GM23338 (cell line): ENCODE measurements around the gene MARCHF2. TPM values are rescaled to one million over a fixed set of nuclear protein-coding genes. Genes with fewer than 3 reads are reported as not detected.
"Not testable (repeated sequence)": the region's sequence is repeated elsewhere in the genome, so short reads cannot be mapped to it uniquely, and the experiment has no call there.

ENCODE experiments used
- ATAC-seq: fragments of 200-7000 bp; cut with Tn5 transposase; 3 replicates; pipeline ENCODE4 v1.9.1; 2020
- DNase-seq: peaks from one replicate; pipeline ENCODE4 v3.0.0-alpha.2; 2015; ENCODE audit warnings: low spot score
- H2AFZ ChIP-seq: fragments of 200-600 bp; sonication (generic); 2 replicates; pipeline ENCODE4 v1.8.0; 2016; ENCODE audit warnings: antibody characterized with exemption, mild to moderate bottlenecking, moderate library complexity
- H3F3A ChIP-seq: fragments of 200-600 bp; sonication (generic); replicated peaks from 2 replicates; pipeline ENCODE4 v1.8.0; 2017; ENCODE audit warnings: antibody characterized with exemption, mixed run types, low read depth
- H3K27ac ChIP-seq: fragments of 200-600 bp; sonication (generic); 2 replicates; pipeline ENCODE4 v1.6.1; 2016; ENCODE audit warnings: low read depth
- H3K27me3 ChIP-seq: fragments of 200-600 bp; sonication (generic); 2 replicates; pipeline ENCODE4 v1.8.0; 2016; ENCODE audit warnings: mild to moderate bottlenecking, mixed run types, moderate library complexity; ENCODE audit not compliant: insufficient read depth
- H3K36me3 ChIP-seq: fragments of 200-600 bp; sonication (generic); 2 replicates; pipeline ENCODE4 v1.8.0; 2016; ENCODE audit warnings: mild to moderate bottlenecking; ENCODE audit not compliant: insufficient read depth
- H3K4me1 ChIP-seq: fragments of 200-600 bp; sonication (generic); 2 replicates; pipeline ENCODE4 v1.8.0; 2016; ENCODE audit warnings: mild to moderate bottlenecking, moderate library complexity; ENCODE audit not compliant: insufficient read depth
- H3K4me2 ChIP-seq: fragments of 200-600 bp; sonication (generic); 2 replicates; pipeline ENCODE4 v1.7.1; 2017; ENCODE audit warnings: mixed run types
- H3K4me3 ChIP-seq: fragments of 200-600 bp; sonication (generic); 2 replicates; pipeline ENCODE4 v1.6.1; 2016; ENCODE audit warnings: mixed run types
- H3K79me2 ChIP-seq: fragments of 200-600 bp; sonication (generic); replicated peaks from 2 replicates; pipeline ENCODE4 v1.8.0; 2017; ENCODE audit warnings: mild to moderate bottlenecking; ENCODE audit not compliant: insufficient read depth
- H3K9me2 ChIP-seq: fragments of 200-600 bp; sonication (generic); 2 replicates; pipeline ENCODE4 v1.8.0; 2017; ENCODE audit not compliant: insufficient read depth
- H4K20me1 ChIP-seq: fragments of 200-600 bp; sonication (generic); replicated peaks from 2 replicates; pipeline ENCODE4 v1.8.0; 2017; ENCODE audit warnings: mild to moderate bottlenecking; ENCODE audit not compliant: insufficient read depth
- H3K27ac Mint-ChIP-seq: 2 replicates; pipeline ENCODE4 v1.8.0; 2020; ENCODE audit warnings: inconsistent platforms, mild to moderate bottlenecking, moderate library complexity, mixed read lengths
- H3K27me3 Mint-ChIP-seq: 3 replicates; pipeline ENCODE4 v1.8.0; 2022; ENCODE audit warnings: low read depth, mild to moderate bottlenecking, moderate library complexity, mixed read lengths, inconsistent platforms; ENCODE audit not compliant: insufficient read depth, poor library complexity
- H3K36me3 Mint-ChIP-seq: 3 replicates; pipeline ENCODE4 v1.8.0; 2021; ENCODE audit warnings: low read depth, mild to moderate bottlenecking, inconsistent platforms, moderate library complexity, mixed read lengths
- H3K4me1 Mint-ChIP-seq: 3 replicates; pipeline ENCODE4 v1.8.0; 2020; ENCODE audit warnings: mild to moderate bottlenecking, inconsistent platforms, mixed read lengths
- H3K4me3 Mint-ChIP-seq: 3 replicates; pipeline ENCODE4 v1.8.0; 2021; ENCODE audit warnings: moderate library complexity, mild to moderate bottlenecking, inconsistent platforms, mixed read lengths
- H3K9me3 Mint-ChIP-seq: 3 replicates; pipeline ENCODE4 v1.8.0; 2020; ENCODE audit warnings: moderate library complexity, mild to moderate bottlenecking, inconsistent platforms, mixed read lengths
- CREB1 ChIP-seq: fragments of 250-450 bp; sonication (Bioruptor Pico); IDR thresholded peaks from 2 replicates; pipeline ENCODE4 v1.5.0; 2020; ENCODE audit warnings: low read depth, mild to moderate bottlenecking, moderate library complexity
- polyA plus RNA-seq: library from polyadenylated mRNA; unstranded; fragments of >200 nt; fragmentation: Nextera tagmentation; extraction: Ambion mirVana; gene quantifications from 2 replicates; pipeline ENCODE4 v1.2.1, GENCODE V29; 2016
- total RNA-seq: library from RNA; depleted of rRNA; stranded (reverse); fragments of >200 nt; shearing (Covaris generic); gene quantifications from 2 replicates; pipeline ENCODE4 v1.2.3, GENCODE V29; 2014
- TF ChIP-seq, protein P1 (sequence below), 2 experiments: fragments of 200-600 bp in 1 of 2; sonication (generic) in 1 of 2; conservative IDR thresholded peaks; 2 replicates each; pipeline versions ENCODE4 v1.5.1 to v1.6.1; 2016 to 2017; ENCODE audit warnings: antibody characterized with exemption in 2 of 2, low read depth in 2 of 2, mild to moderate bottlenecking in 2 of 2, moderate library complexity in 1 of 2

The MARCHF2 gene
- total and polyA plus RNA-seq, 2 experiments from 2014 or later = 18.9 to 50.1 TPM

GRCh38 chr19:8373867-8374813 is 39.0 kb upstream of the MARCHF2 start:
- H3K4me2 ChIP-seq = no peak overlapping the region
- no peak overlapping the region for H2AFZ ChIP-seq
- no peak overlapping the region for H3K4me3 ChIP-seq
- no peaks in the 10 kb centered on the region for H3K36me3 ChIP-seq
- no peak overlapping the region for H3K27ac ChIP-seq
- 0 out of 2 replicates have a peak, but pooled peaks cover 2% of the 10 kb centered on the region for H3F3A ChIP-seq
- Mint-ChIP-seq H3K27ac (no peak overlapping the region), H3K9me3 (peaks cover 7% of the 10 kb centered on the region), H3K36me3 (peaks cover 14% of the 10 kb centered on the region), H3K27me3 (peaks cover 8% of the 10 kb centered on the region), H3K4me1 (no peaks in the 10 kb centered on the region), H3K4me3 (no peak overlapping the region)
- TF ChIP-seq, protein P1, sequence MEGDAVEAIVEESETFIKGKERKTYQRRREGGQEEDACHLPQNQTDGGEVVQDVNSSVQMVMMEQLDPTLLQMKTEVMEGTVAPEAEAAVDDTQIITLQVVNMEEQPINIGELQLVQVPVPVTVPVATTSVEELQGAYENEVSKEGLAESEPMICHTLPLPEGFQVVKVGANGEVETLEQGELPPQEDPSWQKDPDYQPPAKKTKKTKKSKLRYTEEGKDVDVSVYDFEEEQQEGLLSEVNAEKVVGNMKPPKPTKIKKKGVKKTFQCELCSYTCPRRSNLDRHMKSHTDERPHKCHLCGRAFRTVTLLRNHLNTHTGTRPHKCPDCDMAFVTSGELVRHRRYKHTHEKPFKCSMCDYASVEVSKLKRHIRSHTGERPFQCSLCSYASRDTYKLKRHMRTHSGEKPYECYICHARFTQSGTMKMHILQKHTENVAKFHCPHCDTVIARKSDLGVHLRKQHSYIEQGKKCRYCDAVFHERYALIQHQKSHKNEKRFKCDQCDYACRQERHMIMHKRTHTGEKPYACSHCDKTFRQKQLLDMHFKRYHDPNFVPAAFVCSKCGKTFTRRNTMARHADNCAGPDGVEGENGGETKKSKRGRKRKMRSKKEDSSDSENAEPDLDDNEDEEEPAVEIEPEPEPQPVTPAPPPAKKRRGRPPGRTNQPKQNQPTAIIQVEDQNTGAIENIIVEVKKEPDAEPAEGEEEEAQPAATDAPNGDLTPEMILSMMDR (conservative IDR thresholded peaks at IDR 0.05; ENCODE audit: low read depth in 2 of 2) = peak in 1 of 2 experiments; percentile 53; a peak in 2 of 4 replicates
- no peak for TF ChIP-seq CREB1 (CRISPR knock-in tag)
- H3K4me1 ChIP-seq = no peaks in the 10 kb centered on the region
- ATAC-seq = peak; percentile 50; the same call in 2 of the 3 replicates
- H3K9me2 ChIP-seq = no peaks in the 10 kb centered on the region
- no peaks in the 10 kb centered on the region for H3K27me3 ChIP-seq
- no peak for DNase-seq
- no peaks in the 10 kb centered on the region for H3K79me2 ChIP-seq
- H4K20me1 ChIP-seq = no peaks in the 10 kb centered on the region

- not testable (repeated sequence) for ATAC-seq
Observed at GRCh38 chr19:8375766-8376165, 37.3 kb upstream of the MARCHF2 start.

GRCh38 chr19:8376373-8376974 is 36.6 kb upstream of the MARCHF2 start:
- H3K79me2 ChIP-seq, H3K27ac Mint-ChIP-seq, H3K36me3 ChIP-seq, H3K9me2 ChIP-seq, H3K4me3 ChIP-seq, H3K4me2 ChIP-seq, H3K4me3 Mint-ChIP-seq, H3K4me1 ChIP-seq, DNase-seq, H3K27me3 Mint-ChIP-seq, ATAC-seq, H3F3A ChIP-seq, H3K27me3 ChIP-seq, H4K20me1 ChIP-seq, H3K27ac ChIP-seq, H2AFZ ChIP-seq: not testable (repeated sequence)
- Mint-ChIP-seq H3K4me1 (peaks cover 12% of the 10 kb centered on the region), H3K9me3 (peaks cover 12% of the 10 kb centered on the region), H3K36me3 (peaks cover 20% of the 10 kb centered on the region)

More at GRCh38 chr19:8375766-8376165, 37.3 kb upstream of the MARCHF2 start:
- peaks cover 14% of the 10 kb centered on the region for H3K9me3 Mint-ChIP-seq
- peaks cover 10% of the 10 kb centered on the region for H3K27me3 Mint-ChIP-seq
- H4K20me1 ChIP-seq, H3K4me1 Mint-ChIP-seq, H3K4me1 ChIP-seq, H3F3A ChIP-seq, H3K9me2 ChIP-seq, H3K27me3 ChIP-seq, H2AFZ ChIP-seq, H3K79me2 ChIP-seq, H3K4me2 ChIP-seq, DNase-seq, H3K4me3 ChIP-seq, H3K36me3 ChIP-seq, H3K27ac Mint-ChIP-seq, H3K27ac ChIP-seq, H3K4me3 Mint-ChIP-seq: not testable (repeated sequence)
- H3K36me3 Mint-ChIP-seq = peaks cover 20% of the 10 kb centered on the region
